KBM-7 (cell line): ENCODE data around the gene RBBP6.

Experiments
- DNase-seq: peaks from one replicate; pipeline ENCODE4 v3.0.0-alpha.2; 2015
- in situ Hi-C: fragments of 300-500 bp; cut with MboI; formaldehyde crosslinking; loops from 2 replicates; pipeline ENCODE4 v1.14.3; 2020; ENCODE audit warnings: low sequenced_read_pairs, low pct_unique_long_range_greater_than_20kb, mixed read lengths

The RBBP6 gene

DNA sequence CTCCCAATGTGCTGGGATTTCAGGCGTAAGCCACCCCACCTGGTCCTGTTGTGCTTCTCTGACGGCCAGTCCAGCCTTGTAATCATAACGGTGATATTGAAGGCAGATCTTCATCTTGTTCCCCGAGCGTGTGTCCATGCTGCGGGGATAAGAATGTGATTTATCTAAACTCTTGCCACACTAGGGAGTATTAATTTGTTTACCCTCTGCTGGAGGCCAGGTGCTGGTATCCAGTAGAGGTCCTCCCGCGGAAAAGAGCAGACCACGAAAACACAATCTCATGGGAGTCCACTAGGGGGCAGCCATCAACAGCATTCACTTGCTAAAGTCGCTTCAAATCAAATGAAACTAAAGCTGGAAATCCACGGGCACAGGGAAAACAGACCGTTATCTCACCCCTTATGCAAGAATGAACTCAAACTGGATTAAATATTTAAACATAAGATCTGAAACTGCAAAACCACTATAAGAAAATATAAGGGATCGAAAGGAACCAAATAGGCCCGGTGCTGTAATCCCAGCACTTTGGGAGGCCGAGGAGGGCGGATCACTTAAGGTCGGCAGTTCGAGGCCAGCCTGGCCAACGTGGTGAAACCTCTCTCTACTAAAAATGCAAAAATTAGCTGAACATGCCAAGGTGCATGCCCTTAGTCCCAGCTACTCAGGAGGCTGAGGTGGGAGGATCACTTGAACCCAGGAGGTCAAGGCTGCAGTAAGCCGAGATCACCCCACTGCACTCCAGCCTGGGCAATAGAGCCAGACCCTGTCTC, 22.3 kb upstream of the RBBP6 start:
- in situ Hi-C loops = loop anchor here (25.0 kb wide), 1 partner anchor 780 kb away; no protein-coding TSS in a partner anchor
- peak; percentile 86 for DNase-seq

DNA sequence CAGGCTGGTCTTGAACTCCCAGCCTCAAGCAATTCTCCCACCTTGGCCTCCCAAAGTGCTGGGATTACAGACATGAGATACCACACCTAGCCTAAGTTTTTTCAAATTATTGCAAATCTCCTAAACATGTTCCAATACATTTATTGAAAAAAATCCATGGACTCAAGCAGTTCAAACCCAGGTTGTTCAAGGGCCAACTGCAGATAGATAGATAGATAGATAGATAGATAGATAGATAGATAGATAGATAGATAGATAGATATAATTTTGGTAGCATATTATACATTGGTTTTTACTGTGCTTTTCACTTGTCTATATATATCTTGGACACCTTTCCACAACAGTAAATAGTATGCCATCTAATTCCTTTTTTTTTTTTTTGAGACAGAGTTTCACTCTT, 20.9 kb upstream of the RBBP6 start:
- DNase-seq = no peak
- in situ Hi-C loops = loop anchor here (25.0 kb wide), 1 partner anchor 781 kb away; no protein-coding TSS in a partner anchor

DNA sequence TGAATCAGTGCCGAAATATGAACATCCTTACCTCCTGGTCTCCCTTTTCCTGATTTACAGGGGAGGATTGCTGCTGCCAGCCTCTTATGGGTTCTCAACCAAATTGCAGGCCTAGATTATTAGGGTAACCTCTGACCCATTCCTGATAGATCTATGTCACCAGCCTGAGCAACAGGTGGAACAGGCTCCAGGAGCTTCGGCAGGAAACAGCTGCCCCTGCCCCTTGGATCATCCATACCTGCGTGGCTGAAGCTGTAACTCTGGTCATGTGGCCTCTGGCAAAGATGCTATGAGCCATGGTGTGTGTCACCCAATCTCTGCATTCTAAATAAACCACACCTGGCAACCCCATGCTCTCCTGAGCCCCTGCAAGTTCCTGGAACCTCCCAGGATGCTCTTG, 18.4 kb upstream of the RBBP6 start:
- in situ Hi-C loops = loop anchor here (25.0 kb wide), 1 partner anchor 784 kb away; no protein-coding TSS in a partner anchor
- DNase-seq = no peak

DNA sequence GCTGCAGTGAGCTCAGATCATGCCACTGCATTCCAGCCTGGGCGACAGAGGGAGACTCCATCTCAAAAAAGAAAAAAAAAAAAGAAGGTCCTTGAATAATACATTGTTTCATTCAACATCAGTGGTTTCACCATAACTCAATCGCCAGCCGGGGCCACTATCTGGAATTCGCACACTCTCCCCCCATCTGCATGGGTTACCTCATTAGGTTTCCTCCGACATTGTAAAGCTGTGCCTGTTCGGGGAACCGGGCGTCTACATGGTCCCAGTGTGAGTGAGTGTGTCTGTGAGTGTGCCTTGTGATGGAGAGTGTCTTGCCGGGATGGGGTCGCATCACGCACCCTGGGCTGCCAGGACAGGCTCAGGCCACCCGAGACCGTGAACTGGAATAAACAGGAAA, 16.6 kb upstream of the RBBP6 start:
- DNase-seq = no peak
- in situ Hi-C loops = loop anchor here (25.0 kb wide), 1 partner anchor 785 kb away; no protein-coding TSS in a partner anchor

DNA sequence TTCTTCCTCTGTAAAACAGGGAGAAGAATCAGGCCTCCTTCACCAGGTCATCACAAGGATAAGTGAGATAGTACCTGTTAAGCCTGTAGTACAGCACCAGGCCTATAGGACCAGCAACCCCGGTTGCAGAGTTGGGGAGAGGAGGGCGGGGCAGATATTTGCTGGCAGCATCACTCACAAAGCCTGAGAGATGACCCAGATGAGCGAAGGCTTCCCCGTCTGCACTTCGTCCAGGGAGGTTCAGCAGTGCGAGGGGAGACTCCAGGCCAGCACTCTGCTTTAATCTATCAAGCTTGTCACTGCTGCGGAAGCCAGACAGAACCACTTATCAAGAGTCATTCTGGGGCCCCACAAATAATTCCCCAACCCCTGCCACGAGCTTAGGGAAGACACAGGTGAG, 15.8 kb upstream of the RBBP6 start:
- in situ Hi-C loops = loop anchor here (25.0 kb wide), 1 partner anchor 786 kb away; no protein-coding TSS in a partner anchor
- DNase-seq = no peak

DNA sequence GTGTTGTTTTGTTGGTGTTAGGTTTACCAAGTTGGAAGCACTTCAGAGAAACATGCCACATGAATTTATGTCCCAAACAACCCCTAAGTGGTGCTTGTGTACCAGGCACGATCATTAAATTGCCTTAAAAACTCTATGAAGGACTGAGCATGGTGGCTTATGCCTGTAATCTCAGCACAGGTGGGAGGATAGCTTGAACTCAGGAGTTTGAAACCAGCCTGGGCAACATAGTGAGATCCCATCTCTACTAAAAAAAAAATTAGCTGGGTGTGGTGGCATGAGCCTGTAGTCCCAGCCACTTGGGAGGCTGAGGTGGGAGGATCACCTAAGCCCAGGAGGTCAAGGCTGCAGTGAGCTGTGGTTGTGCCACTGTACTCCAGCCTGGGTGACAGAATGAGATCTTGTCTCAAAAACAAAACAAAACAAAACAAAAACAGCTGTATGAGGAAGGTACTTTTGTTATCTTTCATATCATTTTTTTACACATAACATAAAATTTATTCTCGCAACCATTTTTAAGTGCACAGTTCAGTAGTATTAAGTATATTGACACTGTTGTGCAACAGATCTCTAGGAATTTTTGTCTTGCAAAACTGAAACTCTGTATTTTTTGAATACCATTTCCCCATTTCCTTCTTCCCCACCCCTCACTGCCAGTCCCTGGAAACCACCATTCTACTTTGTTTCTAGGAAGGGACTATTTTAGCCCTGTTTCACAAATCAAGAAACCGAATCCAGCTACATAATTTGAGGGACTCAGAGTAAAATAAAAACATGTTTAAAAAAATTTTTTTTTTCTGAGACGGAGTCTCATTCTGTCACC, 14.3 kb upstream of the RBBP6 start:
- in situ Hi-C loops = loop anchor here (25.0 kb wide), 1 partner anchor 788 kb away; no protein-coding TSS in a partner anchor
- peak; percentile 45 for DNase-seq

DNA sequence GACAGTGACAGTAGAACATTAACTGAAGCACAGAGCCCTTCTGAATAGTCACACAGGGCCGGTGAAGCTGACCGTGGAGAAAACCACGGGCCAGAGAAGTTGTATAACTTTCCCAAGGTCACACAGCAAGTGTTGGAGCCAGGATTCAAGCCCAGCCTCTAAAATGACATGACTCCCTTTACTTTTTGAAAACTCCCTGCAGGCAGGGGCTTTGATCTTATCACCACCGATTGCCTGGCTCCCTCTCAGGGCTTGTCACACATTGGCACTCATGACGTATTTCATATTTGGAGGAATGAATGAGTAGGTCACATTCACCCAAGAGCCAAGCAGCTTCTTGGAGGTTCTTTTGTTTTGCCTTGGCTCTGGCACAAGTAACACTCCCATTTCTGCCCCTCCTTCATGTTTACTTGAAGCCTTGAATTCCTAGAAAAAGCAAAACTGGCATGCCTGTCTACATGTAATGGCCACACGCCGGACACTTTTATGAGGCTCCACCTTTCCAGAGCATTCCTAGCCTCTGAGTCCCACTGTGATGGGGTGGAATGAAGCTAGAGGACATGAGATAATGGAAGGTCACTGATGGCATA, 13.3 kb upstream of the RBBP6 start:
- in situ Hi-C loops = no loop called here
- DNase-seq = no peak

DNA sequence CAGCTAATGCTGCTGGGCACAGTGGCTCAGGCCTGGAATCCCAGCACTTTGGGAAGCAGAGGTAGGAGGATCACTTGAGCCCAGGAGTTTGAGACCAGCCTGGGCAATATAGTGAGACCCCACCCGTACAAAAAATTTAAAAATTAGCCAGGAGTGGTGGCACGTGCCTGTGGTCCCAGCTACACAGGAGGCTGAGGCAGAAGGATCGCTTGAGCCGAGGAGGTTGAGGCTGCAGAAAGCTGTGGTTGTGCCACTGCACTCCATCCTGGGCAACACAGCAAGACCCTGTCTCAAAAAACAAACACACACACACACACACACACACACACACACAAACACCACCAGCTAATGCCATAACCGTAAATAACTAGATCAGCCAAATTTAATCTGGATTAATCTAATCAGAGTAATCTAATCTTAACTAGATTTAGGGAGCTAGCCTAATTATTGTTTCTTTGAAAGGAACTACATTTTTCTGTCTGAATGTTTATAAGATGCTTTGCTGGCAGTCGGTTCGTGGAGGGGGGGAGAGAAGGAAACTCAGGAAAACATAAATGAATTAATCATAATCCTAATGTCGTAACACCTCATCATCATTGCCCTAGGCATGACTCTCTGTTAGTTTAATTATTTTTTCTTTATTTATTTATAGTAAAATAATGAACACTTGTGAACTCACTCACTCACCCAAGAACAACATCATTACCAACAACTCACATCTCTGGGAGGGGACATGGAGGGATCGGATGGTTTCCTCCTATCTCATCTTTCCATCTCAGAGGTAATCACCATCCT, 12.5 kb upstream of the RBBP6 start:
- in situ Hi-C loops = no loop called here
- DNase-seq = no peak

DNA sequence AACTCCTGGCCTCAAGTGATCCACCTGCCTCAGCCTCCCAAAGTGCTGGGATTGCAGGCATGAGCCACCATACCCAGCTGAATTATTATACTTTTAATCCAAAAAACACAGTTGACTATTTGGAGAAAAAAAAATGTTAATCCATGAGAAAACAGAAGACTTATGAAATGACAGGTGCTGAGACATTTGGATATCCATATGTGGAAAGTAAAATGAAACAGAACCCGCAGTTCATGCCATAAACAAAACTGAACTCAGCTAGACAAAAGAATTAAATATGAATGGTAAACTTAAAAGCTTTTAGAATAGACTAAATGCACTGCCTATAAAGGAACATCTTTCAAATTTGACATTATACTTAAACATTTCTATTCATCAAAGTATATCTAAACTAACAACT, 8.2 kb upstream of the RBBP6 start:
- in situ Hi-C loops = no loop called here
- no peak for DNase-seq

DNA sequence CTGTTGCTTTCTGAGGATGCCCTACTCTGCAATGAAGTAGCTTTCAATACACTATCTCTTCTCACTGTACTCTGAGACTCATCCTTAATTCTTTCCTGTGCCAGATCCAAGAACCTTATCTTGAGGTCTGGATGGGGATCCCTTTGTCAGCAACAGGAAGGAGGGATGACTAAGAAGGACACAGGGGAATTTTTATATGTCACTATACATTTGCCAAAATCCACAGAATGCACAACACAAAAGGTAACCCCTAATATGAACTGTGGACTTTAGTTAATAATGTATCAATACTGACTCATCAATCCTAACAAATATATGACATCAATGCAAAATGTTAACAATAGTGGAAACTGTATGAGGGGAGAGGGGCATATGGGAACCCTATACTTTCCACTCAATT, 4.7 kb upstream of the RBBP6 start:
- no peak for DNase-seq
- in situ Hi-C loops = no loop called here

DNA sequence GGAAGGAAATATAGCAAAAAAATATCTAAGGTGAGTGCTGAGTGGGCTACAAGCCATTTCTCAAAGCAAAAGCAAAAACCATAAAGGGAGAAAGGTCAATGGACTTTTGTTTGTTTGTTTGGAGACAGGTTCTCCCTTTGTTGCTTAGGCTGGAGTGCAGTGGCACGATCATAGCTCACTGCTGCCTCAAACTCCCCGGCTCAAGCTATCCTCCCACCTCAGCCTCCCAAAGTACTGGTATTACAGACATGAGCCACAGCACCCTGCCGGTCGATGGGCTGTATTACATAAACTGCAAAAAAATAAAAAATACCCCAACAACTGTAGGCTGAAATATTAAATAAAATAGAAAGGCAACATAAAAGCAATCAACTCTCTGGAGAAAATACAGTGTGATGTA, 3.5 kb upstream of the RBBP6 start:
- DNase-seq = no peak
- in situ Hi-C loops = no loop called here

DNA sequence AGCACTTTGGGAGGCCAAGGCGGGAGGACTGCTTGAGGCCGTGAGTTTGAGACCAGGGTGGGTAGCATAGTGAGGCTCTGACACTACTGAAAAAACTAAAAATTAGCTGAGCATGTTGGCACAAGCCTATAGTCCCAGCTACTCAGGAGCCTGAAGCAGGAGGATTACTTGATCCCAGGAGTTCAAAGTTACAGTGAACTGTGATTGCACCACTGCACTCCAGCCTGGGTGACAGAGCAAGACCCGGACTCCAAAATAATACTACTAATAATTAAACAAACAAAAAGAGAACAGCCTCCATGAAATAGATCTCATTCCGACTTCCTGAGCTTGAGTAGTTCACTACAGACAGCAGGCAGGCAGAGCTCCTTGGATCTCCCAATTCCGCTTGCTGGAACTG, 2.7 kb upstream of the RBBP6 start:
- in situ Hi-C loops = no loop called here
- no peak for DNase-seq

DNA sequence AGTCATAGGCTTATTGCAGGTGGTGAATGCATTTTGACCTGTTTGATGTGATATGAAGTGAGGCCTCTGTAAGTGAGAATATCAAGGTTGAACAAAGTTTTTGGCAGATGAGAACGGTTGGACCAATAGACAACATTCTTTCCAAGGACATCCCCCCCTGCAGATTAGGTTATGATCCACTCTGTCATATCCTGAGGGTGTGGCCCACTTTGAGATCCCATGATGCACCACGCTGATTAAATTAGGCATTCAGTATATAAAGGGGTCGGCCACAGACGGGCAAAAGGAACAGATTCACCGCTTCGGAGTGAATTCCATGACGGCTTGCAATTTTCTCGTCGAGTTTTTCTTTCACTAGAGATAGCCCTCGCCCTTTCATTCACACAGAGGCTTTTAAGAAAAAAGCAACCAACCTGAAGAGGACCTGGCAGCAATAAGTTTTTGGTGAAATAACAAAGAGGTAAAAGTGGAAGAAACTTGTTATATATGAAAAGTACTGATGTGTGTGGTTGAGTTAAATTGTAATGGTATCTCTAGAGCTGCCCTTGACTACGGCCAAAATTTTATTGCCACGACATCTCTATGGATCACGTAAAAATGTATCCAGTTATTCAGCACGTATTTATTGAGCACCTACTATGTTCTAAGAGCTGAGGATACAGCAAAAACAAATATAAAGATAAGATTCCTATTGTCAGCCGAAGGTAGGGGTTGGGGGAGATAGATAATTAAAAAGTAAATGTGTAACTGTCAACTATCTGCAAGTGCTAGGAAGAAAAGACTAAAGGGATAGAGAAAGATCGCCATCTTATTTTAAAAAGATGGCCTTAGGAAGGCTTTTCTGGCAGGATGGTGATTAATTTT, 1.7 kb upstream of the RBBP6 start:
- no peak for DNase-seq
- in situ Hi-C loops = no loop called here

DNA sequence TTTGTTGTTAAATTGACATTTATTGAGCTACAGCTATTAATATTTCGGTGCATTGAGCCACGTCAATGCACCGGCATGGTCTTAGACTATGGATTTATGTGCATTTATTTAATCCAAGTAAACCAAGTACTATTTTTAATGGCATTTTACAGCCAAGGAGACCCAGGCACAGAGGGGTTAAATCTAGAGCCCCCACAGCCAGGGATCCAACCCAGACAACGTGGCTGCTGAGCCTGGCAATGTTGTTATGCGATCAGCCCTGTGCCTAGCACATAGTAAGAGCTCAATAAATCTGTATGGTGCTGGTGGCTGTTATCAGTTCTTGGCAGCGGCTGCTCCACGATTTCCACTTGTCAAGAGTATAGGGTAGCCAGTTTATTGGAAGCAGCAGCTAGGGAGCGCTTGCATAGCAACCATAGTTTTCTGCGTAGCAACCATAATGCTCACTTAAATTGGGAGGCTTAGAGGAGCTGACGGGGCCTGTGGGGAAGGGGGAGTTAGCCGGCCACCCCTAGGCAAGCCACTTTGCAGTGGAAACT, 541 bp upstream of the RBBP6 start:
- DNase-seq = no peak
- in situ Hi-C loops = no loop called here

DNA sequence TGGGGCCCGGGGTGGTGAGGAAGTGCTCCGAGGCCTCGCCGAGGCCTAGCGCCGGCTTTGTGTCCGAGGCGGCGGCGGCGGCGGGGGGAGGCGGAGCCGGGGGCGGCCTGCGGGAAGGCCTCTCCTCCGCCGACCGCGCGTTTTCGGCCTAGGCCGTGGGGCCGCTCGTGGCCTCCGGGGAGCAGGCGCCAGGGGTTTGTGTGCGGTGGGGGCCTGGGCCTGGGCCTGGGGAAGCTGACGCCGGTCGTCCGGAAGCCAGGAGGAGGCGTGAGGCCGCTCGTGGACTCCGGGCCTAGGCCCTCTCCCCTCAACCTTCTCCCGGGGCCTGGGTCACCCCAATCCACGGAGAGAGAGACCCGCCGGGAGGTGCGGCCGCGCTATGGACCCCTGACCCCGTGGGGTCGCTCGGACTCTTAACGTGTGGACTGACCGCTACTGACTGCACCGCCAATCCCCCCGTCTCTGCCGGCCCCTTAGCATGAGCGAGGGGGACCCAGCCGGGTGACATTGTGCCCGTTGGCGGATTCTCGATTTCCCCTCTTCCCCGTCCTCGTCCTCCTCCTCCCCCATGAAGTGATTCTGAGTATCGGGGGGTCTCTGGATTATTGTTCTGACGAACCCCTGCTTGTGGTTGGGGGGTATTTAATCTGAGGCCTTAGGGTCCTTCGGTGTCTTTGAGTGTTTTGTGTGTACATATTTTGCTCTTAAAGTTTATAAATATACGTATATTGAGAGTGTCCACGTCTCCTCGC, 660 bp downstream of the RBBP6 start:
- DNase-seq = no peak
- in situ Hi-C loops = no loop called here

DNA sequence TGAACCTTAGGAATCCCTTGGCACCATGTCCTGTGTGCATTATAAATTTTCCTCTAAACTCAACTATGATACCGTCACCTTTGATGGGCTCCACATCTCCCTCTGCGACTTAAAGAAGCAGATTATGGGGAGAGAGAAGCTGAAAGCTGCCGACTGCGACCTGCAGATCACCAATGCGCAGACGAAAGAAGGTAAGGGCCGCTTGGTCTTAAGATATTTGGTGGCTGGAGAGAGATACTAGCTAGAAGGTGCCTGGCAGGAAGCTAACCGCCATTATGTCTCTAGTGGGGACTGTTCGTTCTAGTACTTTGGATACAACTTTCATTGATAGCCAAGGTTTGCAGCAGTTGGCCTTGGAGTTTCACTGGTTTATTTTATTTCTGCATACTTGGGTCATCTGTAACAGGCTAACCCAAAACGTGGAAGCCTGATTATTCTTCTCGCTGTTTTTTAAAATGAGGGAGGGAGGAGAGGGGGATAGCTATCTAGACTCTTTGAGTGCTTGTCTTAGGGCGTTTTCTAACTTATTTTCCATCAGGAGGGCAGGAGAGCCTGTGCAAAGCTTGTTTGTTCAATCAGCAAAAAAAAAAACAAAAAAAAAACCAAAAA, 1.3 kb downstream of the RBBP6 start:
- in situ Hi-C loops = no loop called here
- peak; percentile 49 for DNase-seq
